GM18858 (cell line): ENCODE measurements around the gene CXCL9.
"Not testable (repeated sequence)": the region's sequence is repeated elsewhere in the genome, so short reads cannot be mapped to it uniquely, and the experiment has no call there.

Experiments used
- ATAC-seq: cut with Tn5 transposase; IDR thresholded peaks from one replicate; pipeline ENCODE4 v1.9.1; 2021; ENCODE audit not compliant: unreplicated experiment

Gene CXCL9

DNA sequence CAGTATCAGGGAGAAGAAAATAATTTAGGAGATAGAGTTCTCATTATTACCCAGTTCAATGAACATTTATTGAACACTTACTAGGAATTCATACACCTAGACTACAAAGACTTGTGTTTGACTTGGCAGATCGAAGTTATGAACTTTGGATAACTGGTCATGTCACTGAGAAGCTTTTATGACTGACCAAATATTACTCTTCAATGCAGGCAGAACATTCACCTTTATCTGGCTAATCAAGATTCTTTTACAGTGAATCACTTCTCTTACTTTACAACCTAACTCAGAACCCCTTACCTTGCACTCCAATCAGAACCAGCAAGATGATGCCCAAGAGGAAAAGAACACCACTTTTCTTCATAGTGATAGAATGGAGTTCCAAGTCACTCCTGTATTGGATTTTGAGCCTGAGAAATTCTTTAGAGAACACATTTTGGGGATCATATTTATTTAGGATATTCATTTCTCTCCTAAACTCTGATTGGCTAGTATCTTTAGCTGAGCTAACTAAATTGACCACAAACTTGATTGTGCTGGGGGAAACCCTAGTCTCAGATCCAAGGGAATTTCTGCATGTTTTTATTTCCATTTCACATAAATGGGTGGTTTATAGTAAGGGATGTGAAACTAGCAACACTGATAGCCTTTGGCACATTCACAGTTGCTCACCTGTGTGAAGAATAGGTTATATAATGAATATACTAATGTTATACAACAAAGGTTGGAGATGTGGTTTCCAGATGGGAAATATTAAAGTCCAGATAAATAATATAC lies at the start of gene CXCL9:
TSS of gene CXCL9 (minus strand) at position 421 of the 774 bp plus-strand sequence. CDS start at position 361, 60 bp downstream.
- ATAC-seq: no peak

- no peak for ATAC-seq
Observed at GRCh38 chr4:76055421-76055820, 48.1 kb upstream of the CXCL9 start.

DNA sequence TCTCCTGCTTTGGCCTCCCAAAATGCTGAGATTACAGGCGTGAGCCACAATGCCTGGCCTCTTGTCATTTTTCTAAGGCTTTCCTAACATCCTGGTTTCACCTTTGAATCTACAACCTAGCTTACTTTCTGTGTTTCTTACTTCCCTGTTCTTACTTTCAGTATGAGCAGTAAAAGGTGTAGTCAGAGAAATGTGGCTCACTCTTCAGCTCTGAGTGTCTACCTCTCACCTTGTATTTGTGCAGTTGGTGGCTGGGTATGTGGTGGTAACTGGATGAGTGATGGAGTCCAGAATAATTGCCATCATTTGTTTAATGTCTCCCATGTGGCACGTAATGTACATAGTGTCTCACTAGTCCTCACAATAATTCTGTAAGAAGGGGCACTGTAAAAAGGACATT lies 47.7 kb upstream of the CXCL9 start:
- peak; percentile 96 for ATAC-seq

- ATAC-seq: no peak
Observed at GRCh38 chr4:76053730-76054129, 46.4 kb upstream of the CXCL9 start.

DNA sequence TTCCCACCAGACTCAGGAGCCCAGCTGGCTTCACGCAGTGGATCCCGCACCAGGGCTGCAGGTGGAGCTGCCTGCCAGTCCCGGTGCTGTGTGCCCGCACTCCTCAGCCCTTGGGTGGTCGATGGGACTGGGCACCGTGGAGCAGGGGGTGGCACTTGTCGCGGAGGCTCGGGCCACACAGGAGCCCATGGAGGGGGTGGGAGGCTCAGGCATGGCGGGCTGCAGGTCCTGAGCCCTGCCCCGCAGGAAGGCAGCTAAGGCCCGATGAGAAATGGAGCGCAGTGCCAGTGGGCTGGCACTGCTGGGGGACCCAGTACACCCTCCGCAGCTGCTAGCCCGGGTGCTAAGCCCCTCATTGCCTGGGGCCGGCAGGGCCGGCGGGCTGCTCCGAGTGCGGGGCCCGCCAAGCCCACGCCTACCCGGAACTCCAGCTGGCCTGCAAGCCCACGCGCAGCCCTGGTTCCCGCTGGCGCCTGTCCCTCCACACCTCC lies 43.3 kb upstream of the CXCL9 start:
- not testable (repeated sequence) for ATAC-seq

- ATAC-seq: not testable (repeated sequence)
Observed at GRCh38 chr4:76049860-76050416, 42.6 kb upstream of the CXCL9 start.

DNA sequence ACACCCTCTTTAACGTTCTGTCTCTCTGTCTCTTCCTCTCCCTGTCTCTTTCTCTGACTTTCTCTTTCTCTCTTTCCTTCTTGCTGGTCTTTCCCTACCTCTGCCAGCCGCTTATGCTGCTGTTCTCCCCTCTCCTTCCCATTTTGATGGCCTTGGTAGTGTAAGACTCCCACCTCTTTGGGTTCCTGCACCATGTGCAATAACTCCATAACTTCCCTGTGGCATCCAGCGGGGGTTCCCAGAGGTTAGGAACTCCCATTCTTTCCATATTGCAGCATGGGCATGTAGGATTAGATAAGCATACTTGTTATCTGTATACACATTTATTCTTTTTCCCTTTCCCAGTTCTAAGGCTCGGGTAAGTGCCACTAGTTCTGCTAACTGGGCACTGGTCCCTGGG lies 37.4 kb upstream of the CXCL9 start:
- not testable (repeated sequence) for ATAC-seq

- ATAC-seq: not testable (repeated sequence)
Observed at GRCh38 chr4:76043306-76043705, 36.0 kb upstream of the CXCL9 start.

DNA sequence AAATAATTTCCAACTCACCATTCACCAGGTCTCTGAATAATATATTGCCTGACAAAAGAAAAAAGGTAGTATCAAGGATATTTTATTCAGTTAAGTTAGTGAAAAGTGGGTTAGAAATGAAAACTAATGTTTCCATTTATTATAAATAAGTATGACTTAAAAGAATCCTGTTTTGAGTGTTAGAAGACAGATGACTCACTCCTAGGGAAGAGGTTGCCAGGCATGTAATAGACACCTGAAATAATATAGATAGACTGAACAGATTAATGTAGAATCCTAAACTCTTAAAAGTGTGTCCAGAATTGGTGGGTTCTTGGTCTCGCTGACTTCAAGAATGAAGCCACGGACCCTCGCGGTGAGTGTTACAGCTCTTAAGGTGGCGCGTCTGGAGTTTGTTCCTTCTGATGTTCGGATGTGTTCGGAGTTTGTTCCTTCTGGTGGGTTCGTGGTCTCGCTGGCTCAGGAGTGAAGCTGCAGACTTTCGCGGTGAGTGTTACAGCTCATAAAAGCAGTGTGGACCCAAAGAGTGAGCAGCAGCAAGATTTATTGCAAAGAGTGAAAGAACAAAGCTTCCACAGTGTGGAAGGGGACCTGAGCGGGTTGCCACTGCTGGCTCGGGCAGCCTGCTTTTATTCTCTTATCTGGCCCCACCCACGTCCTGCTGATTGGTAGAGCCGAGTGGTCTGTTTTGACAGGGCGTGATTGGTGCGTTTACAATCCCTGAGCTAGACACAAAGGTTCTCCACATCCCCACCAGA lies 35.1 kb upstream of the CXCL9 start:
- ATAC-seq: not testable (repeated sequence)

- no peak for ATAC-seq
Observed at GRCh38 chr4:76036855-76037254, 29.5 kb upstream of the CXCL9 start.

DNA sequence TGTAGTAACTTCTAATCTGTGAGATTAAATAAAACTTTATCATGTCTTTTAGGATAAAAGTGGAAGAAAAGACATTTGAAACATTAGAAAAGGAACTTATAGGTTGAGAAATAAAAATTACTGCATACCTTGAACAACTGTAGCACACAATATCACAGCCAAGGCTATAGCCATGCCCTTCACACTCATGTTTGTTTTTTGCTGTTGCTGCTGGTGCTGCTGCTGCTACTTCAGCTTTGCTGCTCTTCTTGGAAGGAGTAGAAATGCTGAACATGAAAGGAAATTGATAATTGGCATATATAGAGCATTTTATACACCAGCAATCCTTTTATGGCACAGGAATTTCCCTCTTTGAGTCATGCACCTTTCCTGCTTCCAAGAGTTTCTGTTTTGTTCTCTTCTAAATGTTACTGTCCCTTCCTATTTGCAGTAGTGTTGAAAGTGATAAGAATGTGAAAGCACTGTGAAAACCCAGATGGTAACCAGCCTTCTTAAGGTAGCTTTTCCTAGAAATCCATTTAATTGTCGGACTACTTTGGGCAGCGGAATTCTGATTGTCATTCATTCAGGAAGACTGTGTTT lies 28.6 kb upstream of the CXCL9 start, which contains the start of gene CXCL11:
TSS of gene CXCL11 (minus strand) at position 272 of the 582 bp plus-strand sequence. CDS start at position 189, 83 bp downstream.
- ATAC-seq: no peak

- no peak for ATAC-seq
Observed at GRCh38 chr4:76035141-76035540, 27.8 kb upstream of the CXCL9 start.

- no peak for ATAC-seq
Observed at GRCh38 chr4:76029300-76029699, 22.0 kb upstream of the CXCL9 start.

- ATAC-seq: no peak
Observed at GRCh38 chr4:76028350-76028765, 21.0 kb upstream of the CXCL9 start.

DNA sequence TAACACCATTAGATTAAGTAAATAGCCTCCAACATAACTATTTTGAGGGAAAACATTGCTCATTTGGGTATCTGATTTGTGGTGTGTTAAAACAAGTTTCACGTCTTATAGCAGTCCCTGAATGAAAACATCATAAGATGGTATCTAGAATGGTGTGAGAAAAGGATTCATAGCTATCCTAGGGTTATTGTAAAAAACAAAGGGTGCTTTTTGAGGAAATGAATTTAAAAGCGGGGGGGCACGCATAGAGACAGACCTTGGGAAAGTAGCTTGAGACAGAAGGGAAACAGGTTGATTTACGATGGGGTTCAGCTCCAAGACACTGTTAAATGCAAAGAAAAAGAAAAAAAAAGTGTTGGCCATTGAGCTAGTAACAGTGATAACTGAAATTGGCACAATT lies 16.8 kb upstream of the CXCL9 start:
- no peak for ATAC-seq

GRCh38 chr4:76023389-76023788 lies 16.1 kb upstream of the CXCL9 start, which contains the start of gene CXCL10:
TSS of gene CXCL10 (minus strand) at chr4:76023497. CDS start at chr4:76023431, 66 bp downstream.
- no peak for ATAC-seq

DNA sequence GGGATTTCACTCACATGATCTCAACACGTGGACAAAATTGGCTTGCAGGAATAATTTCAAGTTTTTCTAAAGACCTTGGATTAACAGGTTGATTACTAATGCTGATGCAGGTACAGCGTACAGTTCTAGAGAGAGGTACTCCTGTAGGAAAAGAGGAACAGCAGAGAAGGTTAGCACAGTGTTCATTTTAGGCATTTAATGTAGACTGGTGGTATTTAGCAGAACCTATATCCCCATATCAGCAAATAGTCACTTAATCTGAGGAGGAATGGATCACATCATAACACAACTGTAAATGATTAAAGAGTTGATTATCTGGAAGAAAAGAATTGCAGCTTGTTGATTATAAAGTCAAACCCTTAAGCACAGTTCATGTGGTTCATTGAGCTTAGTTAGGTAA lies 15.4 kb upstream of the CXCL9 start:
- ATAC-seq: no peak

DNA sequence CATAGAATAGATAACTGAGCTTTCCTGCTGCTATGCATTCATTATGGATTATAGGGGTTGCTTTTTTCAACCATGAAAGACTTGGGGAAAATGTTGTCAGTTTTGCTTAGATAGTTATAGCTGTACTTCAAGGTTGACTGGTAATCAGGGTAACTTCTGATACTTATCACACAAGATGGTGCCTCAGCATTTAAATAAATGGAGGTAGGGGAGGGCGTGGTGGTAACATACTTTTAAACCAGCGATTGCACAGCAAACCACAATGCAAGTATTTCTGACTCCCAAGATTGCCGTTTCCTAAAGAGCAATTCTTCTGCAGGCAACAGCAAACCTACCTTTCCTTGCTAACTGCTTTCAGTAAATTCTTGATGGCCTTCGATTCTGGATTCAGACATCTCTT lies 14.7 kb upstream of the CXCL9 start:
- no peak for ATAC-seq

- no peak for ATAC-seq
Observed at GRCh38 chr4:76017056-76017686, 9.9 kb upstream of the CXCL9 start.

- ATAC-seq: peak; percentile 64
Observed at GRCh38 chr4:76016393-76016792, 9.1 kb upstream of the CXCL9 start.

DNA sequence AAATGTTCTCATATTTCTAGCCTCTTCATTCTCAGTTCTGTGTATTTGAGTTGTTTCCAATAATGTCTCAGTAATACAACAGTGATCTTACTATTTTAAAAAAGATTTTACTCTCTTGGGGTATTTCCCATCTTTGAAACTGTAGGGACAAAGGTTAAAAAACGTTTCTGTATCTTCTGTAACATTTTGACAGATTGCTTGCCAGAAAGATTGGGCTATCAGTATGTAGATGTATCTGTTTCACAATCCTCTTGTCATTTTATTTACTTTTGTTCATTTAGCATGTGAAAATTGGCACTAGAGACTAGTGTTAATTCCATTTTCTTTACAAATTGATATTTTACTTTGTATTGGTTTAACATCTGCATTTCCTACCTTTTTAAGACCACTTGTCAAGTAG lies 6.2 kb upstream of the CXCL9 start:
- ATAC-seq: no peak
